ENCODE data around the gene ITGB2.

The ITGB2 gene

DNA sequence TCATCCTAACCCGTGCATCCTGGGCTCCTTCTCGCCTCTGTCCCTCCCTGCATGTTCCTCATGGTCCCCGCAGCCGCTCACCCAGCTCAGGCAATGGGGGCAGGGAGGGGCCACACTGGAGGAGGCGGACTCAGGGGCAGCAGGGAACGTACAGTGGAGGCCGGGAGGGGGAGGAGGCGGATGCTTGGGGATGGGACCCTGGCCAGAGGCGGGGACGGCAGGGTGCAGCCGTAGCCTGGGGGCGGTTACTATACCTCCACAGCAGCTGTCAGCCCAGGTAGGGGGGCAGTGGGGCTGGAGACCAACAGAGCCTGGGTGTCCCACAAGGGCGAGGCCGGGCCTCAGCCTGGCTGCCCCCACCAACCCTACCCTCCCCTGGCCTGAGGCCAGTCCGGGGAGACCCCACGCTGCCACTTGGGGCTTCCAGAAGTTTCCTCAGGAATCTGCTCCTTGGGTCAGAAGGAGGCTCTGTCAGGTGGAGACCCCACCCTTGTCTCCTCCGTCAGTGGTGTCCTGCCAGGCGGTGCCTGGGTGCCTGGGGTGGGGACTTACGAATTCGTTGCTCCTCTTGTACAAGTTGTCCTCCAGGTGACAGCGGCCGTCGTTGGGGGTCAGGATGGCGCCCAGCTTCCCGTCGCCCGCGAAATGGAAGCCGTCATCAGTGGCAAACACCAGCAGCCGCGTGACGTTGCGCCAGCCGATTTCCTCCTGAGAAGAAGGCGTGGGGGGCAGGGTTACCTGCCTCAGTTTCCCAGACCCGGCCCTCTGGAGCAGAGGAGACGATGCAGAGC, 20.7 kb downstream of the ITGB2 start:
- Mint-ChIP-seq H3K9me3 (no peaks in the 10 kb centered on the region), H3K4me1 (no peaks in the 10 kb centered on the region), H3K27me3 (ENCODE audit: low read depth) (peaks cover 18% of the 10 kb centered on the region), H3K4me3 (no peak overlapping the region), H3K36me3 (ENCODE audit: low read depth) (no peaks in the 10 kb centered on the region), H3K27ac (no peak overlapping the region)
- TF ChIP-seq, protein P1, sequence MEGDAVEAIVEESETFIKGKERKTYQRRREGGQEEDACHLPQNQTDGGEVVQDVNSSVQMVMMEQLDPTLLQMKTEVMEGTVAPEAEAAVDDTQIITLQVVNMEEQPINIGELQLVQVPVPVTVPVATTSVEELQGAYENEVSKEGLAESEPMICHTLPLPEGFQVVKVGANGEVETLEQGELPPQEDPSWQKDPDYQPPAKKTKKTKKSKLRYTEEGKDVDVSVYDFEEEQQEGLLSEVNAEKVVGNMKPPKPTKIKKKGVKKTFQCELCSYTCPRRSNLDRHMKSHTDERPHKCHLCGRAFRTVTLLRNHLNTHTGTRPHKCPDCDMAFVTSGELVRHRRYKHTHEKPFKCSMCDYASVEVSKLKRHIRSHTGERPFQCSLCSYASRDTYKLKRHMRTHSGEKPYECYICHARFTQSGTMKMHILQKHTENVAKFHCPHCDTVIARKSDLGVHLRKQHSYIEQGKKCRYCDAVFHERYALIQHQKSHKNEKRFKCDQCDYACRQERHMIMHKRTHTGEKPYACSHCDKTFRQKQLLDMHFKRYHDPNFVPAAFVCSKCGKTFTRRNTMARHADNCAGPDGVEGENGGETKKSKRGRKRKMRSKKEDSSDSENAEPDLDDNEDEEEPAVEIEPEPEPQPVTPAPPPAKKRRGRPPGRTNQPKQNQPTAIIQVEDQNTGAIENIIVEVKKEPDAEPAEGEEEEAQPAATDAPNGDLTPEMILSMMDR (IDR thresholded peaks at IDR 0.05; ENCODE audit: unreplicated experiment in 3 of 3): no peak

DNA sequence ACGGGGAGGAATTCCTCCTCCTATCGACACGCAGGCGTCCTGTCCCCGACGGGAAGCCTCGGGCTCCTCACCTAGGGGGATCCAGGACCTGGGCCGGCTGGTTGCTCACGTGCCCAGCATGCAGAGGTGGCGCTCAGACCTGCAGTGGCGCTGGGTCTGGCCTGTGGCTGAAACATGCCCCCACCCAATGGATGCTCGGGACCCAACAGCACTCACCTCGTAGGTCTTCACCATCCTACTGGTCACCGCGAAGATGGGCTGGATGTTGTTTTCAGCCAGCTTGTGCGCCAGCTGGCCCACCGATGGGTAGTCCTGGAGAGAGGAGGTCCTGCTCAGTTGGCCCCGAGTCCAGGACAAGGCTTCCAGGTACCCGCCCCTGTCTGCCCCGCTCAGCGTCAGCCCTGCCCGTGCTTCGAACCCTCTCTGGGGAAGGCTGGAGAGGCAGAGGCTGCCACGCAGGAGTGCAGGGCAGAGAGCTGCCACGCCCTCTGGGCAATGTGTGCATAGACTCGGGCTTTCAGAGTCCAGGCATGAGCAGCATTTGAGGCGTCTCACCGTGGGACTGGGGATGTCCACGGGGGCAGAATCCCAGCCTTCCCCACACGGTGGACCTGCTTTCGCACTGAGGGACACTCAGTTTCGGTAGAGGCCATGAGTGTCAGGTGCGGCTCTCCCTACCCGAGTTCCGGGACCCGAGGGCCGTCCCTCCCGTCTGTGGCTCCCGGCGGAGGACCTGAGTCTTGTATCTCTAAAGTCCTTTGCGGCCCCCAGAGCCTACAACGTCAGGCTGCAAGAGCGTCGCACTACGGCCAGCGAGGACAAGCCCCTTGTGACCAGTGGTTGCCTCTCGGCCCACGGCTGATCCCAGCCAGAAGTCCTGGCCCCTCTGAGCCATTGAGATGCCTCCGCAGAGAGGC, 21.6 kb downstream of the ITGB2 start:
- TF ChIP-seq, protein P1 (IDR thresholded peaks at IDR 0.05; ENCODE audit: unreplicated experiment in 3 of 3): no peak
- Mint-ChIP-seq H3K36me3 (ENCODE audit: low read depth) (no peaks in the 10 kb centered on the region), H3K9me3 (no peaks in the 10 kb centered on the region), H3K27ac (no peak overlapping the region), H3K27me3 (ENCODE audit: low read depth) (peaks cover 13% of the 10 kb centered on the region), H3K4me3 (no peak overlapping the region), H3K4me1 (no peaks in the 10 kb centered on the region)

DNA sequence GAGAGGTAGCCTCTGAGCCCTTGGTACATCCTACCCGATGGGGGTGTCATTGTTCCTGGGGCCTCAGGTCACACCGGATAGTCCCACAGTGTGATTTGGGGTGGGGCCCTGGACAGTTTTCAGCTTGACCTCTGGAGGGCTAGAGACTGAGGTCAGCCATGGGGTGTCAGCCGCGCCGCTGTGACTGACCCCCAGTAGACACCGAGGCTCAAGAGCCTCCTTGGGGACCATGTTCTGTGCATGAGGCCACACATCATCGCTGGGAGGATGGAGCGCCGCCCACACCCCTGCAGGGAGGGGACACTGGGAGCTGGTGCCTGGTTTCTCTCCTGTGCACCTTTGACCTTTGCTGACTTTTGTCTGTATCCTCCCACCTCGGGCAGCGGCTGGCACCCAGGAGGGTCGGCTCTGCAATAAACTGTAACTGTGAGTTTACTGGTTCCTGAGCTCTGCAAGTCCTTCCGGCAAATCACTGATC, 22.6 kb downstream of the ITGB2 start:
- Mint-ChIP-seq H3K9me3 (no peaks in the 10 kb centered on the region), H3K36me3 (ENCODE audit: low read depth) (no peaks in the 10 kb centered on the region), H3K27ac (no peak overlapping the region), H3K4me3 (no peak overlapping the region), H3K27me3 (ENCODE audit: low read depth) (peaks cover 18% of the 10 kb centered on the region), H3K4me1 (no peaks in the 10 kb centered on the region)
- TF ChIP-seq, protein P1 (IDR thresholded peaks at IDR 0.05; ENCODE audit: unreplicated experiment in 3 of 3): no peak

DNA sequence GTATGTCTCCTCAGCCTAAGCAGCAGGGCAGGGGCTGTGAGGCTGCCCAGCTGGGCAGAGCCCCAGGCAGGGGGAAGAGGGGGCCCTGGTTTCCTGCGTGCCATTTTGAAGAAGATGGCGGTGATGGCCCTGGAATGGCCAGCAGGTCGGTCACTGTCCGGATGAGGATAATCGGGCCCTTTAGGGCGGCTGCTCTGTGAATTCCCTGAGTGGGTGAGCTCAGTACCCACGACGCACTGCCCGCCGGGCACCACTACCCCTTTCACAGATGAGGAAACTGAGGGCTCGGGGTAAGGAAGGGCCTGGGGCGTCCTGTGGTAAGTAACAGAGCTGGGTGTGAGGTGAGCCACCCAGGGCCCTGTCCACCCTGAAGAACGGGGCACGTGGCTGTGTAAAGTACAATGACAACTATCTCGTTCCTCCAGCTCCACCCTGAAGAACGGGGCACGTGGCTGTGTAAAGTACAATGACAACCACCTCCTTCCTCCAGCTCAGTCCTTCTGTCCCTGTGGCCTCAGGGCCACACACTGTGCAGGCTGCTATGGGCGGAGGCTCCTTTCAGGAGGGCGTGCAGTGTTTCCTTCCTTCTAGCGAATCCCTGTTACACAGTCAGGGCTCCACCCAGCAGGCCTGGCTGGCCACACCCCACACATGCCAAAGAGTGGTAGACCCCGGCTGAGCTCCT, 23.2 kb downstream of the ITGB2 start:
- Mint-ChIP-seq H3K4me3 (no peak overlapping the region), H3K27ac (no peak overlapping the region), H3K36me3 (ENCODE audit: low read depth) (no peaks in the 10 kb centered on the region), H3K9me3 (no peaks in the 10 kb centered on the region), H3K27me3 (ENCODE audit: low read depth) (peaks cover 18% of the 10 kb centered on the region), H3K4me1 (no peaks in the 10 kb centered on the region)
- TF ChIP-seq, protein P1 (IDR thresholded peaks at IDR 0.05; ENCODE audit: unreplicated experiment in 3 of 3): no peak

- H3K27ac Mint-ChIP-seq: no peak overlapping the region
- TF ChIP-seq, protein P1 (IDR thresholded peaks at IDR 0.05; ENCODE audit: unreplicated experiment in 3 of 3): no peak
- H3K4me3 Mint-ChIP-seq: no peak overlapping the region
- no peaks in the 10 kb centered on the region for H3K36me3 Mint-ChIP-seq (ENCODE audit: low read depth)
- H3K27me3 Mint-ChIP-seq (ENCODE audit: low read depth): peaks cover 24% of the 10 kb centered on the region
- H3K4me1 Mint-ChIP-seq: no peaks in the 10 kb centered on the region
- H3K9me3 Mint-ChIP-seq: no peaks in the 10 kb centered on the region
These were observed 24.0 kb downstream of the ITGB2 start for GRCh38 chr21:44896561-44897286.
